Mammary epithelial cell (primary cell): ENCODE measurements around the gene GSTA2.

Experiments used
- EZH2 ChIP-seq: IDR thresholded peaks from 2 replicates; pipeline ENCODE4 v1.6.1; 2012; ENCODE audit warnings: low read length, inconsistent platforms, borderline replicate concordance
- TF ChIP-seq, protein P1 (sequence below), 2 donors: IDR thresholded peaks in 1 of 2; conservative IDR thresholded peaks in 1 of 2; 2 replicates each; pipeline ENCODE4 v1.5.1; 2011 to 2012; ENCODE audit warnings: inconsistent platforms in 2 of 2, low read length in 2 of 2, mild to moderate bottlenecking in 2 of 2, control low read depth in 1 of 2, low read depth in 1 of 2; ENCODE audit not compliant: insufficient read depth in 1 of 2; ENCODE audit errors: extremely low read depth in 1 of 2

DNA sequence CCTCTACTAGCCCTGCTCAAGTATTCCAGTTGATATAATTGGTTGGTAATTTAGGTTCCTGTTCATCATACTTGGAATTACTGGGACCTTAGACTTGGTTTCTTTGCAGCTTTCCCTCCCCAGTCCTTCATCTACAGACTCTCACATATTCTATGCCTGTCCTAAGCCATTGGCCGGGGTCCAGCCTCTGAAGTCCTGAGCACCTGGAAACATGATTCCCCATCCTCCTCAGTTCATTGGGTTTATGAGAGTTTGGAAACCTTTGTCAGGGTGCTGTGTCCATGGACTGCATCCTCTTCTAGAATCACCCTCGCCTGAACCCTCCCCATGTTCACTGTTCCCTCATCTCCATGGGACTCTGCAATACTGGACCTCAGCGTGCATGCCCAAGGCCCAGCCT lies 8.8 kb downstream of the GSTA2 start:
- TF ChIP-seq, protein P1, sequence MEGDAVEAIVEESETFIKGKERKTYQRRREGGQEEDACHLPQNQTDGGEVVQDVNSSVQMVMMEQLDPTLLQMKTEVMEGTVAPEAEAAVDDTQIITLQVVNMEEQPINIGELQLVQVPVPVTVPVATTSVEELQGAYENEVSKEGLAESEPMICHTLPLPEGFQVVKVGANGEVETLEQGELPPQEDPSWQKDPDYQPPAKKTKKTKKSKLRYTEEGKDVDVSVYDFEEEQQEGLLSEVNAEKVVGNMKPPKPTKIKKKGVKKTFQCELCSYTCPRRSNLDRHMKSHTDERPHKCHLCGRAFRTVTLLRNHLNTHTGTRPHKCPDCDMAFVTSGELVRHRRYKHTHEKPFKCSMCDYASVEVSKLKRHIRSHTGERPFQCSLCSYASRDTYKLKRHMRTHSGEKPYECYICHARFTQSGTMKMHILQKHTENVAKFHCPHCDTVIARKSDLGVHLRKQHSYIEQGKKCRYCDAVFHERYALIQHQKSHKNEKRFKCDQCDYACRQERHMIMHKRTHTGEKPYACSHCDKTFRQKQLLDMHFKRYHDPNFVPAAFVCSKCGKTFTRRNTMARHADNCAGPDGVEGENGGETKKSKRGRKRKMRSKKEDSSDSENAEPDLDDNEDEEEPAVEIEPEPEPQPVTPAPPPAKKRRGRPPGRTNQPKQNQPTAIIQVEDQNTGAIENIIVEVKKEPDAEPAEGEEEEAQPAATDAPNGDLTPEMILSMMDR (conservative IDR thresholded peaks at IDR 0.05 in 1 of 2, IDR thresholded peaks at IDR 0.05 in 1 of 2; ENCODE audit: extremely low read depth in 1 of 2, insufficient read depth in 1 of 2, low read depth in 1 of 2, low read length in 2 of 2), result no peak
- TF ChIP-seq EZH2, result no peak
